HUES48 (cell line): ENCODE measurements around the gene FKBP5.
A peak's percentile ranks its signal among the peaks of the same experiment; 100 is the strongest.
"Not testable (repeated sequence)": the region's sequence is repeated elsewhere in the genome, so short reads cannot be mapped to it uniquely, and the experiment has no call there.

ENCODE experiments used
- H3K27ac ChIP-seq: one replicate; pipeline ENCODE4 v1.7.0; 2013; ENCODE audit warnings: low read depth, low read length, inconsistent platforms
- H3K27me3 ChIP-seq: 2 replicates; pipeline ENCODE4 v1.6.1; 2013; ENCODE audit warnings: mild to moderate bottlenecking, low read length; ENCODE audit not compliant: control insufficient read depth, insufficient read depth
- H3K36me3 ChIP-seq: 2 replicates; pipeline ENCODE4 v1.6.1; 2013; ENCODE audit warnings: low read length; ENCODE audit not compliant: control insufficient read depth, insufficient read depth
- H3K4me1 ChIP-seq: 2 replicates; pipeline ENCODE4 v1.6.1; 2013; ENCODE audit warnings: mild to moderate bottlenecking, low read length; ENCODE audit not compliant: control insufficient read depth, insufficient read depth
- H3K4me3 ChIP-seq: 2 replicates; pipeline ENCODE4 v1.5.1; 2013; ENCODE audit warnings: mild to moderate bottlenecking, low read depth, low read length
- H3K9ac ChIP-seq: 2 replicates; pipeline ENCODE4 v1.6.1; 2013; ENCODE audit warnings: mild to moderate bottlenecking, low read depth, low read length, moderate library complexity
- H3K9me3 ChIP-seq: 2 replicates; pipeline ENCODE4 v1.6.1; 2013; ENCODE audit warnings: low read length; ENCODE audit not compliant: control insufficient read depth, insufficient read depth

Gene FKBP5

GRCh38 chr6:35674594-35674993, 14.1 kb downstream of the FKBP5 start:
- Histone ChIP-seq H3K9ac (no peak overlapping the region), H3K36me3 (no peaks in the 10 kb centered on the region), H3K27ac (no peak overlapping the region), H3K9me3 (no peaks in the 10 kb centered on the region), H3K4me3 (no peak overlapping the region), H3K27me3 (no peaks in the 10 kb centered on the region), H3K4me1 (peaks cover 17% of the 10 kb centered on the region; the same call in 1 of the 2 replicates)

GRCh38 chr6:35673755-35674154, 15.0 kb downstream of the FKBP5 start:
- no peaks in the 10 kb centered on the region for H3K27me3 ChIP-seq
- H3K9me3 ChIP-seq, result no peaks in the 10 kb centered on the region
- no peak overlapping the region for H3K4me3 ChIP-seq
- peaks cover 17% of the 10 kb centered on the region; the same call in 1 of the 2 replicates for H3K4me1 ChIP-seq
- H3K9ac ChIP-seq, result no peak overlapping the region
- H3K36me3 ChIP-seq, result no peaks in the 10 kb centered on the region
- no peak overlapping the region for H3K27ac ChIP-seq

GRCh38 chr6:35673284-35673666, 15.4 kb downstream of the FKBP5 start:
- not testable (repeated sequence) for H3K36me3 ChIP-seq, H3K9ac ChIP-seq, H3K4me3 ChIP-seq, H3K27me3 ChIP-seq, H3K9me3 ChIP-seq, H3K27ac ChIP-seq
- H3K4me1 ChIP-seq, result peaks cover 13% of the 10 kb centered on the region; the same call in 1 of the 2 replicates

- H3K36me3 ChIP-seq, H3K27me3 ChIP-seq, H3K9me3 ChIP-seq, H3K27ac ChIP-seq, H3K4me3 ChIP-seq, H3K4me1 ChIP-seq, H3K9ac ChIP-seq: not testable (repeated sequence)
Measured at GRCh38 chr6:35670453-35670852, 18.3 kb downstream of the FKBP5 start.

GRCh38 chr6:35669451-35670045, 19.2 kb downstream of the FKBP5 start:
- Histone ChIP-seq H3K4me3 (no peak overlapping the region), H3K9me3 (no peaks in the 10 kb centered on the region), H3K4me1 (peaks cover 4% of the 10 kb centered on the region; the same call in 1 of the 2 replicates), H3K9ac (no peak overlapping the region), H3K27me3 (no peaks in the 10 kb centered on the region), H3K36me3 (no peaks in the 10 kb centered on the region), H3K27ac (no peak overlapping the region)

GRCh38 chr6:35668744-35669450, 19.8 kb downstream of the FKBP5 start:
- H3K9me3 ChIP-seq, result no peaks in the 10 kb centered on the region
- H3K27ac ChIP-seq, result no peak overlapping the region
- no peaks in the 10 kb centered on the region for H3K36me3 ChIP-seq
- H3K4me3 ChIP-seq, result no peak overlapping the region
- H3K9ac ChIP-seq, result no peak overlapping the region
- H3K27me3 ChIP-seq, result no peaks in the 10 kb centered on the region
- peaks cover 9% of the 10 kb centered on the region for H3K4me1 ChIP-seq

GRCh38 chr6:35668096-35668495, 20.6 kb downstream of the FKBP5 start:
- Histone ChIP-seq H3K27me3 (no peaks in the 10 kb centered on the region), H3K4me1 (peaks cover 17% of the 10 kb centered on the region), H3K36me3 (no peaks in the 10 kb centered on the region), H3K9me3 (no peaks in the 10 kb centered on the region), H3K27ac (no peak overlapping the region), H3K4me3 (no peak overlapping the region), H3K9ac (no peak overlapping the region)

GRCh38 chr6:35665573-35665972, 23.1 kb downstream of the FKBP5 start:
- H3K9ac ChIP-seq, result no peak overlapping the region
- H3K27me3 ChIP-seq, result no peaks in the 10 kb centered on the region
- no peak overlapping the region for H3K4me3 ChIP-seq
- H3K36me3 ChIP-seq, result no peaks in the 10 kb centered on the region
- peaks cover 23% of the 10 kb centered on the region for H3K4me1 ChIP-seq
- no peak overlapping the region for H3K27ac ChIP-seq
- no peaks in the 10 kb centered on the region for H3K9me3 ChIP-seq

- Histone ChIP-seq H3K9me3 (no peaks in the 10 kb centered on the region), H3K4me1 (peaks cover 23% of the 10 kb centered on the region), H3K9ac (no peak overlapping the region), H3K27me3 (no peaks in the 10 kb centered on the region), H3K4me3 (no peak overlapping the region), H3K27ac (no peak overlapping the region), H3K36me3 (no peaks in the 10 kb centered on the region)
Measured at GRCh38 chr6:35664945-35665344, 23.8 kb downstream of the FKBP5 start.

GRCh38 chr6:35663447-35664235, 25.1 kb downstream of the FKBP5 start:
- Histone ChIP-seq H3K4me1 (peaks cover 23% of the 10 kb centered on the region), H3K36me3 (no peaks in the 10 kb centered on the region), H3K4me3 (peak overlapping the region; percentile 27; the same call in 1 of the 2 replicates), H3K27me3 (no peaks in the 10 kb centered on the region), H3K27ac (peak overlapping the region; percentile 65), H3K9me3 (no peaks in the 10 kb centered on the region), H3K9ac (no peak overlapping the region)

- H3K9ac ChIP-seq, result no peak overlapping the region
- no peaks in the 10 kb centered on the region for H3K36me3 ChIP-seq
- no peak overlapping the region for H3K4me3 ChIP-seq
- peak overlapping the region; percentile 44 for H3K27ac ChIP-seq
- no peaks in the 10 kb centered on the region for H3K27me3 ChIP-seq
- H3K4me1 ChIP-seq, result peaks cover 23% of the 10 kb centered on the region
- no peaks in the 10 kb centered on the region for H3K9me3 ChIP-seq
Measured at GRCh38 chr6:35662999-35663398, 25.7 kb downstream of the FKBP5 start.
